ENCODE data around the gene GRAMD1B. TPM values are rescaled to one million over a fixed set of nuclear protein-coding genes. Genes with fewer than 3 reads are reported as not detected.

The GRAMD1B gene
- total RNA-seq, 2 donors from 2014 or later = 3.1 to 3.8 TPM

- no peaks in the 10 kb centered on the region for H3K27me3 ChIP-seq
- H3K27ac ChIP-seq = no peak overlapping the region
- DNase-seq (ENCODE audit: low spot score) = no peak
- no peaks in the 10 kb centered on the region for H3K9me3 ChIP-seq
- peak; percentile 55 to 87 for TF ChIP-seq CTCF (IDR thresholded peaks at IDR 0.05)
- no peaks in the 10 kb centered on the region for H3K4me1 ChIP-seq
- no peak overlapping the region for H3K4me3 ChIP-seq
- no peaks in the 10 kb centered on the region for H3K36me3 ChIP-seq
Measured at GRCh38 chr11:123640677-123641494, 210.8 kb downstream of the GRAMD1B start.

GRCh38 chr11:123641495-123641840 lies 211.4 kb downstream of the GRAMD1B start:
- no peak for TF ChIP-seq CTCF (IDR thresholded peaks at IDR 0.05)

GRCh38 chr11:123642435-123642834 lies 212.4 kb downstream of the GRAMD1B start:
- no peak for DNase-seq (ENCODE audit: low spot score)
- Histone ChIP-seq H3K9me3 (no peaks in the 10 kb centered on the region), H3K27ac (no peak overlapping the region), H3K36me3 (no peaks in the 10 kb centered on the region), H3K4me1 (no peaks in the 10 kb centered on the region), H3K27me3 (no peaks in the 10 kb centered on the region), H3K4me3 (no peak overlapping the region)
- no peak for TF ChIP-seq CTCF (IDR thresholded peaks at IDR 0.05)

More at GRCh38 chr11:123641495-123641840, 211.4 kb downstream of the GRAMD1B start:
- no peaks in the 10 kb centered on the region for H3K9me3 ChIP-seq
- no peak overlapping the region for H3K4me3 ChIP-seq
- H3K27ac ChIP-seq = no peak overlapping the region
- no peaks in the 10 kb centered on the region for H3K27me3 ChIP-seq
- no peaks in the 10 kb centered on the region for H3K36me3 ChIP-seq
- DNase-seq (ENCODE audit: low spot score) = no peak
- no peaks in the 10 kb centered on the region for H3K4me1 ChIP-seq

- H3K4me1 ChIP-seq = no peaks in the 10 kb centered on the region
- TF ChIP-seq CTCF (IDR thresholded peaks at IDR 0.05) = no peak
- H3K27ac ChIP-seq = no peak overlapping the region
- no peaks in the 10 kb centered on the region for H3K9me3 ChIP-seq
- no peak overlapping the region for H3K4me3 ChIP-seq
- H3K27me3 ChIP-seq = no peaks in the 10 kb centered on the region
- no peak for DNase-seq (ENCODE audit: low spot score)
- no peaks in the 10 kb centered on the region for H3K36me3 ChIP-seq
Measured at GRCh38 chr11:123645286-123645975, 215.4 kb downstream of the GRAMD1B start.

- DNase-seq (ENCODE audit: low spot score) = no peak
- no peaks in the 10 kb centered on the region for H3K9me3 ChIP-seq
- TF ChIP-seq CTCF (IDR thresholded peaks at IDR 0.05) = no peak
- no peaks in the 10 kb centered on the region for H3K27me3 ChIP-seq
- peaks cover 0 to 22% of the 10 kb centered on the region in 2 donors for H3K4me1 ChIP-seq
- H3K4me3 ChIP-seq = no peak overlapping the region
- no peak overlapping the region for H3K27ac ChIP-seq
- no peaks in the 10 kb centered on the region for H3K36me3 ChIP-seq
Measured at GRCh38 chr11:123650901-123651300, 220.8 kb downstream of the GRAMD1B start.

Measured in right atrium auricular region (tissue), 2 donors.